Endothelial cell of umbilical vein (primary cell): ENCODE measurements around the gene PTPRU. TPM values are rescaled to one million over a fixed set of nuclear protein-coding genes. Genes with fewer than 3 reads are reported as not detected.

Experiments
- BruUV-seq: library from RNA; stranded (reverse); fragments of 400-500 nt; replicated peaks from 2 replicates; lab custom pipeline; 2021; lab: Mats Ljungman, UMichigan
- CTCF ChIA-PET: fragments of 300-600, 350-600 bp; sonication (Branson Sonifier 250); formaldehyde crosslinking; loops from one replicate; lab custom pipeline; 2021; ENCODE audit warnings: antibody characterized with exemption, inconsistent platforms; lab: Charles Lee
- POLR2A ChIA-PET: fragments of 300-600, 350-600 bp; sonication (Branson Sonifier 250); formaldehyde crosslinking; loops from one replicate; lab custom pipeline; 2021; ENCODE audit warnings: antibody characterized with exemption, inconsistent platforms; lab: Charles Lee
- DNase-seq: peaks from one replicate; pipeline ENCODE4 v3.0.0-alpha.2; 2011; ENCODE audit warnings: low read depth, low spot score
- FAIRE-seq: peaks from 2 replicates; lab custom pipeline; 2011; peaks lifted over from hg19 to GRCh38; lab: Jason Lieb, UNC
- H2AFZ ChIP-seq: 2 replicates; pipeline ENCODE4 v1.6.0; 2012; ENCODE audit warnings: low read depth, low read length, control low read depth, inconsistent platforms
- H3K27ac ChIP-seq: 2 replicates; pipeline ENCODE4 v1.5.1; 2011; ENCODE audit warnings: low read depth, mild to moderate bottlenecking, control low read depth, low read length, moderate library complexity; ENCODE audit not compliant: insufficient read depth
- H3K27me3 ChIP-seq, 2 experiments: 2 replicates each; pipeline versions ENCODE4 v1.6.0 to v1.6.1; 2011; ENCODE audit warnings: low read length in 2 of 2, mixed read lengths in 1 of 2; ENCODE audit not compliant: control insufficient read depth in 2 of 2, insufficient read depth in 2 of 2
- H3K36me3 ChIP-seq, 2 experiments: 2 replicates in 1 of 2; 3 replicates in 1 of 2; pipeline ENCODE4 v1.5.1; 2011; ENCODE audit warnings: low read length in 2 of 2, mild to moderate bottlenecking in 1 of 2, moderate library complexity in 1 of 2; ENCODE audit not compliant: control insufficient read depth in 2 of 2, insufficient read depth in 2 of 2; ENCODE audit errors: extremely low read depth in 1 of 2
- H3K4me1 ChIP-seq: 3 replicates; pipeline ENCODE4 v1.5.1; 2011; ENCODE audit warnings: mild to moderate bottlenecking, low read length; ENCODE audit not compliant: control insufficient read depth, insufficient read depth; ENCODE audit errors: extremely low read depth
- H3K4me2 ChIP-seq: 2 replicates; pipeline ENCODE4 v1.6.1; 2011; ENCODE audit warnings: low read length, control low read depth, mixed read lengths; ENCODE audit not compliant: insufficient read depth
- H3K4me3 ChIP-seq, 3 experiments: fragments of 200-600 bp in 1 of 3; sonication (generic), shearing (Covaris generic) in 1 of 3; replicated peaks in 1 of 3; 2 replicates each; pipeline ENCODE4 v1.5.1; 2011 to 2016; ENCODE audit warnings: control low read depth in 3 of 3, low read length in 3 of 3, mild to moderate bottlenecking in 2 of 3, inconsistent platforms in 1 of 3, low read depth in 1 of 3, moderate library complexity in 1 of 3; ENCODE audit not compliant: insufficient read depth in 1 of 3
- H3K79me2 ChIP-seq: 2 replicates; pipeline ENCODE4 v1.6.0; 2012; ENCODE audit warnings: low read length, inconsistent platforms; ENCODE audit not compliant: control insufficient read depth, insufficient read depth
- H3K9ac ChIP-seq: replicated peaks from 2 replicates; pipeline ENCODE3; 2011; ENCODE audit warnings: low read length, control low read depth; ENCODE audit not compliant: insufficient read depth; ENCODE audit errors: extremely low read depth
- H3K9me1 ChIP-seq: replicated peaks from 3 replicates; pipeline ENCODE4 v1.6.0; 2011; ENCODE audit warnings: mild to moderate bottlenecking, low read length; ENCODE audit not compliant: control insufficient read depth, insufficient read depth; ENCODE audit errors: extremely low read depth
- H3K9me3 ChIP-seq: replicated peaks from 2 replicates; pipeline ENCODE4 v1.5.1; 2012; ENCODE audit warnings: low read length, inconsistent platforms; ENCODE audit not compliant: control insufficient read depth, insufficient read depth
- H4K20me1 ChIP-seq: replicated peaks from 2 replicates; pipeline ENCODE3; 2011; ENCODE audit warnings: mild to moderate bottlenecking, low read length; ENCODE audit not compliant: control insufficient read depth, insufficient read depth; ENCODE audit errors: extremely low read depth
- CTCF ChIP-seq, 2 donors: IDR thresholded peaks; 1 replicate in 1 of 2; 2 replicates in 1 of 2; pipeline ENCODE4 v1.5.1; 2011; ENCODE audit warnings: low read length in 2 of 2, mild to moderate bottlenecking in 2 of 2, moderate library complexity in 2 of 2, control low read depth in 1 of 2, inconsistent platforms in 1 of 2, low read depth in 1 of 2; ENCODE audit not compliant: insufficient read depth in 1 of 2; ENCODE audit errors: extremely low read depth in 1 of 2
- FOS ChIP-seq: IDR thresholded peaks from 2 replicates; pipeline ENCODE4 v1.6.1; 2011; ENCODE audit warnings: mild to moderate bottlenecking, low read length, moderate library complexity, borderline replicate concordance; ENCODE audit not compliant: insufficient read depth
- JUN ChIP-seq: IDR thresholded peaks from 2 replicates; pipeline ENCODE4 v1.6.1; 2011; ENCODE audit warnings: borderline replicate concordance, low read depth; ENCODE audit not compliant: insufficient read length, insufficient read depth
- MAX ChIP-seq: IDR thresholded peaks from 2 replicates; pipeline ENCODE4 v1.6.1; 2011; ENCODE audit not compliant: insufficient read depth, insufficient read length
- MYC ChIP-seq: IDR thresholded peaks from one replicate; pipeline ENCODE4 v1.6.1; 2011; ENCODE audit warnings: mild to moderate bottlenecking, low read depth, low read length
- dilution Hi-C: fragments of 300-500 bp; cut with MboI; formaldehyde crosslinking; loops from one replicate; pipeline ENCODE4 v1.15.0; 2019; ENCODE audit warnings: low sequenced_read_pairs; ENCODE audit not compliant: extremely low pct_ligation_motif_present
- intact Hi-C: fragments of 100-400 bp; cut with micrococcal nuclease; formaldehyde crosslinking; loops from one replicate; pipeline ENCODE4 v1.10.0; 2022
- polyA plus RNA-seq, 4 experiments: library from polyadenylated mRNA; depleted of rRNA in 3 of 4; stranded (reverse) in 3 of 4; unstranded in 1 of 4; fragments of >200 nt; gene quantifications; 2 replicates each; pipeline versions ENCODE4 v1.2.1 to v1.2.3, GENCODE V29; 2011 to 2012; ENCODE audit warnings: missing spikeins in 1 of 4
- total RNA-seq: library from RNA; stranded (reverse); gene quantifications from 2 replicates; pipeline ENCODE4 v1.2.3, GENCODE V29; 2021

PTPRU gene
- total and polyA plus RNA-seq, 2 donors (not counting 3 experiments of a cell fraction or from before 2014, with no cell fraction given), result 0.58 to 2.6 TPM

- intact Hi-C loops, result no loop called here
- no peak overlapping the region for H3K27ac ChIP-seq
- FAIRE-seq (no peak), DNase-seq (peak; percentile 11)
- no peak overlapping the region for H3K4me2 ChIP-seq
- H3K9me3 ChIP-seq, result no peaks in the 10 kb centered on the region
- H4K20me1 ChIP-seq, result no peaks in the 10 kb centered on the region
- no peaks in the 10 kb centered on the region for H3K9me1 ChIP-seq
- H2AFZ ChIP-seq, result no peak overlapping the region
- H3K4me1 ChIP-seq, result no peaks in the 10 kb centered on the region
- ChIA-PET POLR2A (no interaction called here), CTCF (no interaction called here)
- dilution Hi-C loops, result no loop called here
- H3K27me3 ChIP-seq, result no peaks in the 10 kb centered on the region
- no peak for TF ChIP-seq CTCF (IDR thresholded peaks at IDR 0.05; ENCODE audit: extremely low read depth in 1 of 2, insufficient read depth in 1 of 2, low read depth in 1 of 2, low read length in 2 of 2)
- TF ChIP-seq MYC, result no peak
- no peak for TF ChIP-seq JUN
- TF ChIP-seq MAX, result no peak
- TF ChIP-seq FOS, result peak; percentile 52
- no peaks in the 10 kb centered on the region for H3K36me3 ChIP-seq
- no peaks in the 10 kb centered on the region for H3K79me2 ChIP-seq
- H3K9ac ChIP-seq, result no peak overlapping the region
- BruUV-seq, result no TSS peak
- no peak overlapping the region for H3K4me3 ChIP-seq
Observed at GRCh38 chr1:29280409-29281131, 44.2 kb downstream of the PTPRU start.
